Measurements from ENCODE around the gene TTC9B. TPM values are rescaled to one million over a fixed set of nuclear protein-coding genes. Genes with fewer than 3 reads are reported as not detected.

Gene TTC9B
- total RNA-seq, 1 experiment from 2014 or later, result not detected

DNA sequence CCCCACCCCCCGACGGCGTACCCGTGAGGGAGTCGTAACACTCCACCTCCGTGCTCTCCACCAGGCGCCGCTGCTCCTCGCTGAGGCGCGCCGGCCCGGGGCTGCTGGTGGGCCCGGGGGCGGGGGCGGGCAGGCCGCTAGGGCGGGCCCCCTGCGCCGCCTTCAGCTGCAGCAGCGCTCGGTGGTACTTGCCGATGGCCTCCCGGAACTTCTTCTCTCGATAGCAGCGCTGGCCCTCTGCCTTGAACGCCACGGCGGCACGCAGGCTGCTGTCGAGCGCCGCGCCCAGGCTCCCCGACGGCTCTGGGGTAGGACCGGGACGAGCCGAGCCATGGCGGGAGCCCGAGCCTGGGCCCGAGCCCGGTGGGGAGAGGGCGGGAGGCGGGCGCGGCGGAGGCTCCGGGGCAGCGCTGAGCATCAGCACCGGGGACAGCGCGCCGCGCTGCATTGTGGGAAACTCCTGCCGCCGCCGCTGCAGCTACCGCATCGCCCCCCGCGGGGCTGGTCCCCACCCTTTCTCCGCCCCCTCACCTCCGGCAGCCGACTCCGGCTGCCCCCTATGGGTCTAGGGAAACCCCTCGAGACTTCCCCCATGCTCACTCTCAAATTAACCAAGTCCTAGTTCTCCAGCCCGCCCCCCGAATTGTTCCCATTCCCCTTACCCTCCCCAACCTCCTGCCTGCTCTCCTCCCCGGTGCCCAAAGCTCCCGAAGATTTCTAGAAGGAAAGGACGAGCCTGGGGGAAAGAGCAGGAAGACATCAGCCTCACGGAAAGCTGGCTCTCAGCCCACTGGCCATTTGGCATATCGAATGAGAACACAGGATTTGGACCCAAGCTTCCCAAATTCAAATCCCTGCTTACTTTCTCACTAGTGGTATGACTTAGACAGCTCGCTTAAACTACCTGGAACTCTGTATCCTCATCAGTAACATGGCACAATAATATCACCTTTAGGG is at the start of gene TTC9B (continued):
- TF ChIP-seq NR1H2 (CRISPR knock-in tag; IDR thresholded peaks at IDR 0.05) (no peak), ETV6 (CRISPR knock-in tag; IDR thresholded peaks at IDR 0.05) (0 out of 2 replicates have a peak, but pooled peaks have one; percentile 26), ZNF138 (CRISPR knock-in tag; conservative IDR thresholded peaks at IDR 0.05) (no peak), HMGA2 (CRISPR knock-in tag; IDR thresholded peaks at IDR 0.05) (no peak), SMAD4 (CRISPR knock-in tag; IDR thresholded peaks at IDR 0.05) (no peak), TEAD1 (CRISPR knock-in tag; IDR thresholded peaks at IDR 0.05) (no peak; the same call in 1 of the 2 replicates), ZNF423 (CRISPR knock-in tag; IDR thresholded peaks at IDR 0.05) (no peak), ZNF416 (CRISPR knock-in tag; IDR thresholded peaks at IDR 0.05) (peak; percentile 34; the same call in 1 of the 2 replicates), ESRRA (CRISPR knock-in tag; IDR thresholded peaks at IDR 0.05; ENCODE audit: borderline replicate concordance) (peak; percentile 86; the same call in 1 of the 2 replicates), ZNF317 (CRISPR knock-in tag; IDR thresholded peaks at IDR 0.05; ENCODE audit: borderline replicate concordance, low read depth) (no peak), ZNF219 (CRISPR knock-in tag; IDR thresholded peaks at IDR 0.05; ENCODE audit: borderline replicate concordance) (no peak), NR2C2 (CRISPR knock-in tag; IDR thresholded peaks at IDR 0.05) (no peak), SMAD3 (CRISPR knock-in tag; IDR thresholded peaks at IDR 0.05; ENCODE audit: borderline replicate concordance) (no peak), JAZF1 (CRISPR knock-in tag; IDR thresholded peaks at IDR 0.05) (no peak), TP53 (CRISPR knock-in tag; IDR thresholded peaks at IDR 0.05) (no peak), NFYB (CRISPR knock-in tag; conservative IDR thresholded peaks at IDR 0.05; ENCODE audit: low read depth) (no peak), NFE2L1 (CRISPR knock-in tag; IDR thresholded peaks at IDR 0.05) (no peak), ZNF671 (CRISPR knock-in tag; IDR thresholded peaks at IDR 0.05) (no peak), NR3C1 (CRISPR knock-in tag; conservative IDR thresholded peaks at IDR 0.05; ENCODE audit: low read depth) (no peak), OVOL2 (CRISPR knock-in tag; IDR thresholded peaks at IDR 0.05; ENCODE audit: borderline replicate concordance) (no peak)
- TF ChIP-seq, protein P1, sequence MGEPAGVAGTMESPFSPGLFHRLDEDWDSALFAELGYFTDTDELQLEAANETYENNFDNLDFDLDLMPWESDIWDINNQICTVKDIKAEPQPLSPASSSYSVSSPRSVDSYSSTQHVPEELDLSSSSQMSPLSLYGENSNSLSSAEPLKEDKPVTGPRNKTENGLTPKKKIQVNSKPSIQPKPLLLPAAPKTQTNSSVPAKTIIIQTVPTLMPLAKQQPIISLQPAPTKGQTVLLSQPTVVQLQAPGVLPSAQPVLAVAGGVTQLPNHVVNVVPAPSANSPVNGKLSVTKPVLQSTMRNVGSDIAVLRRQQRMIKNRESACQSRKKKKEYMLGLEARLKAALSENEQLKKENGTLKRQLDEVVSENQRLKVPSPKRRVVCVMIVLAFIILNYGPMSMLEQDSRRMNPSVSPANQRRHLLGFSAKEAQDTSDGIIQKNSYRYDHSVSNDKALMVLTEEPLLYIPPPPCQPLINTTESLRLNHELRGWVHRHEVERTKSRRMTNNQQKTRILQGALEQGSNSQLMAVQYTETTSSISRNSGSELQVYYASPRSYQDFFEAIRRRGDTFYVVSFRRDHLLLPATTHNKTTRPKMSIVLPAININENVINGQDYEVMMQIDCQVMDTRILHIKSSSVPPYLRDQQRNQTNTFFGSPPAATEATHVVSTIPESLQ (CRISPR knock-in tag; IDR thresholded peaks at IDR 0.05), result no peak
- TF ChIP-seq, protein P2, sequence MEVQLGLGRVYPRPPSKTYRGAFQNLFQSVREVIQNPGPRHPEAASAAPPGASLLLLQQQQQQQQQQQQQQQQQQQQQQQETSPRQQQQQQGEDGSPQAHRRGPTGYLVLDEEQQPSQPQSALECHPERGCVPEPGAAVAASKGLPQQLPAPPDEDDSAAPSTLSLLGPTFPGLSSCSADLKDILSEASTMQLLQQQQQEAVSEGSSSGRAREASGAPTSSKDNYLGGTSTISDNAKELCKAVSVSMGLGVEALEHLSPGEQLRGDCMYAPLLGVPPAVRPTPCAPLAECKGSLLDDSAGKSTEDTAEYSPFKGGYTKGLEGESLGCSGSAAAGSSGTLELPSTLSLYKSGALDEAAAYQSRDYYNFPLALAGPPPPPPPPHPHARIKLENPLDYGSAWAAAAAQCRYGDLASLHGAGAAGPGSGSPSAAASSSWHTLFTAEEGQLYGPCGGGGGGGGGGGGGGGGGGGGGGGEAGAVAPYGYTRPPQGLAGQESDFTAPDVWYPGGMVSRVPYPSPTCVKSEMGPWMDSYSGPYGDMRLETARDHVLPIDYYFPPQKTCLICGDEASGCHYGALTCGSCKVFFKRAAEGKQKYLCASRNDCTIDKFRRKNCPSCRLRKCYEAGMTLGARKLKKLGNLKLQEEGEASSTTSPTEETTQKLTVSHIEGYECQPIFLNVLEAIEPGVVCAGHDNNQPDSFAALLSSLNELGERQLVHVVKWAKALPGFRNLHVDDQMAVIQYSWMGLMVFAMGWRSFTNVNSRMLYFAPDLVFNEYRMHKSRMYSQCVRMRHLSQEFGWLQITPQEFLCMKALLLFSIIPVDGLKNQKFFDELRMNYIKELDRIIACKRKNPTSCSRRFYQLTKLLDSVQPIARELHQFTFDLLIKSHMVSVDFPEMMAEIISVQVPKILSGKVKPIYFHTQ (CRISPR knock-in tag; IDR thresholded peaks at IDR 0.05), result no peak
- TF ChIP-seq, protein P3, sequence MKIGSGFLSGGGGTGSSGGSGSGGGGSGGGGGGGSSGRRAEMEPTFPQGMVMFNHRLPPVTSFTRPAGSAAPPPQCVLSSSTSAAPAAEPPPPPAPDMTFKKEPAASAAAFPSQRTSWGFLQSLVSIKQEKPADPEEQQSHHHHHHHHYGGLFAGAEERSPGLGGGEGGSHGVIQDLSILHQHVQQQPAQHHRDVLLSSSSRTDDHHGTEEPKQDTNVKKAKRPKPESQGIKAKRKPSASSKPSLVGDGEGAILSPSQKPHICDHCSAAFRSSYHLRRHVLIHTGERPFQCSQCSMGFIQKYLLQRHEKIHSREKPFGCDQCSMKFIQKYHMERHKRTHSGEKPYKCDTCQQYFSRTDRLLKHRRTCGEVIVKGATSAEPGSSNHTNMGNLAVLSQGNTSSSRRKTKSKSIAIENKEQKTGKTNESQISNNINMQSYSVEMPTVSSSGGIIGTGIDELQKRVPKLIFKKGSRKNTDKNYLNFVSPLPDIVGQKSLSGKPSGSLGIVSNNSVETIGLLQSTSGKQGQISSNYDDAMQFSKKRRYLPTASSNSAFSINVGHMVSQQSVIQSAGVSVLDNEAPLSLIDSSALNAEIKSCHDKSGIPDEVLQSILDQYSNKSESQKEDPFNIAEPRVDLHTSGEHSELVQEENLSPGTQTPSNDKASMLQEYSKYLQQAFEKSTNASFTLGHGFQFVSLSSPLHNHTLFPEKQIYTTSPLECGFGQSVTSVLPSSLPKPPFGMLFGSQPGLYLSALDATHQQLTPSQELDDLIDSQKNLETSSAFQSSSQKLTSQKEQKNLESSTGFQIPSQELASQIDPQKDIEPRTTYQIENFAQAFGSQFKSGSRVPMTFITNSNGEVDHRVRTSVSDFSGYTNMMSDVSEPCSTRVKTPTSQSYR (CRISPR knock-in tag; IDR thresholded peaks at IDR 0.05), result no peak
- TF ChIP-seq, protein P4, sequence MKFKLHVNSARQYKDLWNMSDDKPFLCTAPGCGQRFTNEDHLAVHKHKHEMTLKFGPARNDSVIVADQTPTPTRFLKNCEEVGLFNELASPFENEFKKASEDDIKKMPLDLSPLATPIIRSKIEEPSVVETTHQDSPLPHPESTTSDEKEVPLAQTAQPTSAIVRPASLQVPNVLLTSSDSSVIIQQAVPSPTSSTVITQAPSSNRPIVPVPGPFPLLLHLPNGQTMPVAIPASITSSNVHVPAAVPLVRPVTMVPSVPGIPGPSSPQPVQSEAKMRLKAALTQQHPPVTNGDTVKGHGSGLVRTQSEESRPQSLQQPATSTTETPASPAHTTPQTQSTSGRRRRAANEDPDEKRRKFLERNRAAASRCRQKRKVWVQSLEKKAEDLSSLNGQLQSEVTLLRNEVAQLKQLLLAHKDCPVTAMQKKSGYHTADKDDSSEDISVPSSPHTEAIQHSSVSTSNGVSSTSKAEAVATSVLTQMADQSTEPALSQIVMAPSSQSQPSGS (CRISPR knock-in tag; IDR thresholded peaks at IDR 0.05; ENCODE audit: borderline replicate concordance, low read depth), result no peak
- TF ChIP-seq, protein P5, sequence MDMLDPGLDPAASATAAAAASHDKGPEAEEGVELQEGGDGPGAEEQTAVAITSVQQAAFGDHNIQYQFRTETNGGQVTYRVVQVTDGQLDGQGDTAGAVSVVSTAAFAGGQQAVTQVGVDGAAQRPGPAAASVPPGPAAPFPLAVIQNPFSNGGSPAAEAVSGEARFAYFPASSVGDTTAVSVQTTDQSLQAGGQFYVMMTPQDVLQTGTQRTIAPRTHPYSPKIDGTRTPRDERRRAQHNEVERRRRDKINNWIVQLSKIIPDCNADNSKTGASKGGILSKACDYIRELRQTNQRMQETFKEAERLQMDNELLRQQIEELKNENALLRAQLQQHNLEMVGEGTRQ (CRISPR knock-in tag; IDR thresholded peaks at IDR 0.05), result 0 out of 2 replicates have a peak, but pooled peaks have one; percentile 9
- TF ChIP-seq, protein P6, sequence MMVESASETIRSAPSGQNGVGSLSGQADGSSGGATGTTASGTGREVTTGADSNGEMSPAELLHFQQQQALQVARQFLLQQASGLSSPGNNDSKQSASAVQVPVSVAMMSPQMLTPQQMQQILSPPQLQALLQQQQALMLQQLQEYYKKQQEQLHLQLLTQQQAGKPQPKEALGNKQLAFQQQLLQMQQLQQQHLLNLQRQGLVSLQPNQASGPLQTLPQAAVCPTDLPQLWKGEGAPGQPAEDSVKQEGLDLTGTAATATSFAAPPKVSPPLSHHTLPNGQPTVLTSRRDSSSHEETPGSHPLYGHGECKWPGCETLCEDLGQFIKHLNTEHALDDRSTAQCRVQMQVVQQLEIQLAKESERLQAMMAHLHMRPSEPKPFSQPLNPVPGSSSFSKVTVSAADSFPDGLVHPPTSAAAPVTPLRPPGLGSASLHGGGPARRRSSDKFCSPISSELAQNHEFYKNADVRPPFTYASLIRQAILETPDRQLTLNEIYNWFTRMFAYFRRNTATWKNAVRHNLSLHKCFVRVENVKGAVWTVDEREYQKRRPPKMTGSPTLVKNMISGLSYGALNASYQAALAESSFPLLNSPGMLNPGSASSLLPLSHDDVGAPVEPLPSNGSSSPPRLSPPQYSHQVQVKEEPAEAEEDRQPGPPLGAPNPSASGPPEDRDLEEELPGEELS (CRISPR knock-in tag; IDR thresholded peaks at IDR 0.05), result peak; percentile 91; the same call in 1 of the 2 replicates
